ENCODE results near the gene KRT8.

GRCh38 chr12:52951640-52952039 lies 46.8 kb upstream of the KRT8 start:
- TF ChIP-seq GATA3 (IDR thresholded peaks at IDR 0.05; ENCODE audit: low read depth, low read length) = no peak
- TF ChIP-seq GATA2 (IDR thresholded peaks at IDR 0.05; ENCODE audit: low read depth, low read length) = no peak
